RPMI7951 (cell line): Measurements from ENCODE around the gene LMOD1. TPM values are rescaled to one million over a fixed set of nuclear protein-coding genes. Genes with fewer than 3 reads are reported as not detected.
"Not testable (repeated sequence)": the region's sequence is repeated elsewhere in the genome, so short reads cannot be mapped to it uniquely, and the experiment has no call there.

Source experiments
- DNase-seq: peaks from one replicate; pipeline ENCODE4 v3.0.0-alpha.2; 2012; ENCODE audit warnings: low read depth
- total RNA-seq: library from RNA; depleted of rRNA; stranded (reverse); fragments of >200 nt; shearing (Covaris generic); gene quantifications from 2 replicates; pipeline ENCODE4 v1.2.3, GENCODE V29; 2014; rRNA removed

LMOD1 gene
- total RNA-seq, 1 experiment from 2014 or later, result 0.60 TPM

- DNase-seq, result no peak
Measured at GRCh38 chr1:201861448-201861847, 84.9 kb downstream of the LMOD1 start.

DNA sequence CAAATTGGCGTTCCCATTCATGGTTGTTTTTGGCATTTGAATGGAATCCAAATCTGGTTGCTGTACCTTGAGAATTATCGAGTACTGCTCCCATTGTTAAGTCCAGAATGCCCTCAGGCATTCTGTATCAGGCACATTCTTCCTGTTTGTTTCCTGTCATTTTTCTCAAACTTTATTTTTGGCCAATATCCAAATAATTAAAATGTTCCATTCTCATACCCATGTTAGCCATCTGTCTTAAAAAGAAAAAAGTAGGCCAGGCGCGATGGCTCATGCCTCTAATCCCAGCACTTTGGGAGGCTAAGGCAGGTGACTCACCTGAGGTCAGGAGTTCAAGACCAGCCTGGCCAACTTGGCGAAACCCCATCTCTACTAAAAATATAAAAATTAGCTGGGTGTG, 86.9 kb downstream of the LMOD1 start:
- DNase-seq, result no peak

DNA sequence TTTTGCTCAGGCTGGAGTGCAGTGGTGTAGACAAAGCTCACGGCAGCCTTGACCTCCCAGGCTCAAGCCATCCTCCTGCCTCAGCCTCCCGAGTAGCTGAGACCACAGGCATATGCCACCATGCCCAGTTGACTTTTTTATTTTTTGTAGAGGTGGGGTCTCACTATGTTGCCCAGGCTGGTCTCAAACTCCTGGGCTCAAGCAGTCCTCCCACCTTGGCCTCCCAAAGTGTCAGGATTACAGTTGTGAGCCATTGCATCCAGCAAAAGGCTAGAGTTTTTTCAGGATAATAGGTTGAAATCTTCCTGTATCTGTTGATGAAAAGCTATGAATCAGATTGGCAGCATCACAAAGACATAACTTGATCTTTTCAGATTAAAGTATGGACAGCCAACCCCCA, 89.6 kb downstream of the LMOD1 start:
- DNase-seq, result not testable (repeated sequence)

GRCh38 chr1:201851949-201852348, 94.4 kb downstream of the LMOD1 start:
- DNase-seq, result no peak

- DNase-seq, result peak; percentile 59
Measured at GRCh38 chr1:201850053-201850397, 96.3 kb downstream of the LMOD1 start.

DNA sequence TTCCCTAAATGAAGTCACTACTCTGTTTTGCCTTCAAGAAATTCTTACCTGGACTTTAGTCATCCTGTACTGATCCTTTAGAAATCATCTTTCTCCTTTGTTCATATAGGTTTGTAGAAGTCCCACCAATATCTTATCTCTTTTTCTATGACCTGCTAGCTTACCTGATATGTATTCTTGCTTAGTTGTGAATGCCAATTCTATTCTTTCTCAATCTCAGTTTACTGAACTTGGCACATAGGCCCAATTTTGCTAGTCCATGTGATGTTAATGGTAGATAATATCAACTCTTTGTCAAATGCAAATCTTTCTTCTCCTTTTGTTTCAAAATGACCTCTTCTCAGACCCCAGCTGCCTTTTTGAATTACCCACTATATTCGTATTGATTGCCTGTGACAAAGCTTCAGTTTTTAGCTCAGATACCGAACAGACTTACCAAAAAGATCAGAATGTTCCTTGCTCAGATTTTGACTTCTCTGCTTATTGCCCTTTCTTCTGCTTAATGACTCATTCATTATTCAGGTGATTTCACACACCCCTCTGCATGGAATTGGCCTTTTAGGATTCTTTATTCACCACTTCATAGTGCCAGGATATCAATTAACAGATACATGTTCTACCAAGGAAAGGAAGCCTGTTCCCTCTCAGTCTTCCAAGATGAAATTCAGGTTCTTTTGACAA, 96.8 kb downstream of the LMOD1 start:
- DNase-seq, result no peak

- DNase-seq, result no peak
Measured at GRCh38 chr1:201848230-201848629, 98.1 kb downstream of the LMOD1 start.

DNA sequence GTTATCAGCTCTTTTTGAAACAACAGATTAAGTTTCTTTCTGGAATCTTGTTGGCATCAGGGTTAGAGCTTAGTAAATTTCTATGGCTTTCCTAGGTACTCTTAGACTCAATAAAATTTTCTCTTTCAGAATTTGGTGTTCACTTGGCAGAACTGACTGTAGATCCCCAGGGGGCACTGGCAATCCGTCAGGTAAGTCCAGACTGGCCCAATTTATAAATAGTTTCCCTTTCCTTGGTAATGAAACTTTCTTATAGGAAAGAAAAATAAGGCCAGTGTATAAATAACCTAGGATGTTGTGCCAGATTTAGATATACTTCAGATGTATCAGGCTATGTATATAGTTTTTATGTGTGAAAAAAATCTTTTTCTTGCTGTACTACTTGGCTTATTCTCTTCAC, 99.2 kb downstream of the LMOD1 start:
- no peak for DNase-seq

Other genes with a start within 250 kb of the LMOD1 start
- gene IPO9, start 117.4 kb downstream of the LMOD1 start, total RNA-seq, result 16.7 and 22.9 TPM in 2 replicates
- 22.3 and 30.4 TPM in 2 replicates for gene SHISA4, start 57.6 kb downstream of the LMOD1 start, total RNA-seq
- gene TIMM17A, start 9.0 kb upstream of the LMOD1 start, total RNA-seq, result 64.5 and 74.3 TPM in 2 replicates
- gene RNPEP, start 36.1 kb upstream of the LMOD1 start, total RNA-seq, result 46.6 and 55.4 TPM in 2 replicates
- not detected in 2 replicates for gene ELF3, start 64.0 kb upstream of the LMOD1 start, total RNA-seq
- not detected in 2 replicates for gene GPR37L1, start 176.4 kb upstream of the LMOD1 start, total RNA-seq
- gene ARL8A, start 198.2 kb upstream of the LMOD1 start, total RNA-seq, result 15.7 and 18.9 TPM in 2 replicates
- not detected in 2 replicates for gene PTPN7, start 214.1 kb upstream of the LMOD1 start, total RNA-seq
- 30.3 and 33.4 TPM in 2 replicates for gene LGR6, start 247.3 kb upstream of the LMOD1 start, total RNA-seq